GM18519 (cell line): Measurements from ENCODE around the gene KARS1.

Source experiments
- ATAC-seq: cut with Tn5 transposase; IDR thresholded peaks from one replicate; pipeline ENCODE4 v1.9.1; 2021; ENCODE audit warnings: mild to moderate bottlenecking, moderate library complexity; ENCODE audit not compliant: unreplicated experiment, low FRiP score

Gene KARS1

DNA sequence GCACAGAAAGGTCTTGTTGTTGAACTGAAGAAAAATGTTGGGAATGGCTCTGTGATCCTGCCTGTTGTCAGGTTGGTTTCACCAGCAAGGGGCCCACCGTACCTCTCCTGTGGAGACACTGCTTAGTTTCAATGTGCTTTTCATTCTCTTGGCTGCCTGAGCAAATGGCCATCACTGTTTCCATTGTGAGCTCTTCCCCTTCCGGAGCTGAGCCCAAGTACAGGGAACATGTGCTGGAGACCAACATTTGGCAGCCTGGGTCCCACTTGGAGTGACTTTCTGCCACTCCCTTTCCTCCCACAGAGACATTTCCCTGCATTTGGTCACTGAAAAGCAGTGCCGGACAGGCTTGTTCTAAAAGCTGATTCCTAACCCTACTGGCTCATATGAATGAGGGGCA, 58.2 kb downstream of the KARS1 start:
- ATAC-seq = no peak

- no peak for ATAC-seq
These were observed 58.7 kb downstream of the KARS1 start for GRCh38 chr16:75588716-75589115.

DNA sequence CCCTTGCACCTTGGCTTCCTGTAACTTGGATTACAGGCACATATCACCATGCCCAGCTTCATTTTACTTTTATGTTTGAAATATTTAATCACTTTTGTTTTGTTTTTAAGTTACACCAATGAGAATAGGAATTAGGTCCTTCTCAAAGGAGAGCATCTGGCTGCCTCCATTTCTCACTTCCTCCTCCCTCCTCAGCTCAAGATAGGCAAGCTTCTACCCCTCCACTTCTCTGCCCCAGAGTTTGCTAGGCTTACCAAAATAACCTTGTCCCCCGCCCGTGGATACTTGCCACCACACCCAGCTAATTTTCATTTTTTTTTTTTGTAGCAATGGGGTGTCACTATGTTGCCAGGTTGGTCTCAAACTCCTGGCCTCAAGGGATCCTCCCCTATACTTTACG, 63.4 kb downstream of the KARS1 start:
- peak; percentile 61 for ATAC-seq

DNA sequence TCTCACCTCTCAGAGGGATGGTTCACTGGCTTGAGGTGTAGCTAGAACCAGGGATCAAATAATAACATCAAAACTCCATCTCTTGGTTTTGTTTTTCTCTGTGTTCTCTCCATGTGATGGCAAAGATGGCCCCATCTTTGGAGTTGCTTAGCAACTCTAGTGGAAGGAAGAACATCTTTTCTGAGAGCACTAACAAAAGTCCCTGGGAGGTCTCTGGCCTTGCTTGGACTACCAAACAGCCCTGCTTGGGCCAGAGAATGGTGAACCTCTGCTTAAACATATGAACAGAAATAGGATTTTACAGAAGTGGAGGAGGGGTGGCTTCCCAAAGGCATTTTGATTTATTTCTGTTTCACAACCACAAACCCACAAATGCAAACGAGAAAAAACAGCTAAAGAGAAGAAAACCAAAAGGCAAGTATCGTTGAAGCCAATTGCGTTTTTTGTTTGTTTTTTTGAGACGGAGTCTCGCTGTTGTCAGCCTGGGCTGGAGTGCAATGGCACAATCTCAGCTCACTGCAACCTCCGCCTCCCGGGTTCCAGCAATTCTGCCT, 68.1 kb downstream of the KARS1 start:
- ATAC-seq = no peak

- no peak for ATAC-seq
These were observed 68.7 kb downstream of the KARS1 start for GRCh38 chr16:75578725-75579124.

DNA sequence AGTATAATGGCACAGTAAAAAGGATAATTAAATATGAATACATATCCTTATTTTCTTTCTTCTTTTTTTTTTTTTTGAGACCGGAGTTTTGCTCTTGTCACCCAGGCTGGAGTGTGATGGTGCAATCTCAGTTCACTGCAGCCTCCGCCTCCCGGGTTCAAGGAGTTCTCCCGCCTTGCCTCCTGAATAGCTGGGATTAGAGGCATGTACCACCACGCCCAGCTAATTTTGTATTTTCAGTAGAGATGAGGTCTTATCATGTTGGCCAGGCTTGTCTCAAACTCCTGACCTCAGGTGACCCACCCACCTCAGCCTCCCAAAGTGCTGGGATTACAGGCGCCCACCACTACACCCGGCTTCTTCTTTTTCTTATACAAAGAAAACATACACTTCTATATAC, 69.3 kb downstream of the KARS1 start:
- ATAC-seq = no peak
